Coronary artery (tissue), 2 donors: ENCODE data around the gene ARHGAP30.
"Not testable (repeated sequence)": the region's sequence is repeated elsewhere in the genome, so short reads cannot be mapped to it uniquely, and the experiment has no call there.

Experiments used
- DNase-seq: peaks from one replicate; pipeline ENCODE4 v3.0.0-alpha.2; 2017; ENCODE audit warnings: low spot score
- H3K27ac ChIP-seq, 2 donors: fragments of 200-600 bp; sonication (generic); one replicate each; pipeline ENCODE4 v1.5.1; 2016 to 2019
- H3K4me3 ChIP-seq: fragments of 200-600 bp; sonication (generic); 2 replicates; pipeline ENCODE4 v1.5.1; 2016; ENCODE audit warnings: mild to moderate bottlenecking, moderate library complexity
- TF ChIP-seq, protein P1 (sequence below): fragments of 200-600 bp; sonication (generic); IDR thresholded peaks from one replicate; pipeline ENCODE4 v1.5.1; 2019; ENCODE audit warnings: antibody characterized with exemption

Gene ARHGAP30

DNA sequence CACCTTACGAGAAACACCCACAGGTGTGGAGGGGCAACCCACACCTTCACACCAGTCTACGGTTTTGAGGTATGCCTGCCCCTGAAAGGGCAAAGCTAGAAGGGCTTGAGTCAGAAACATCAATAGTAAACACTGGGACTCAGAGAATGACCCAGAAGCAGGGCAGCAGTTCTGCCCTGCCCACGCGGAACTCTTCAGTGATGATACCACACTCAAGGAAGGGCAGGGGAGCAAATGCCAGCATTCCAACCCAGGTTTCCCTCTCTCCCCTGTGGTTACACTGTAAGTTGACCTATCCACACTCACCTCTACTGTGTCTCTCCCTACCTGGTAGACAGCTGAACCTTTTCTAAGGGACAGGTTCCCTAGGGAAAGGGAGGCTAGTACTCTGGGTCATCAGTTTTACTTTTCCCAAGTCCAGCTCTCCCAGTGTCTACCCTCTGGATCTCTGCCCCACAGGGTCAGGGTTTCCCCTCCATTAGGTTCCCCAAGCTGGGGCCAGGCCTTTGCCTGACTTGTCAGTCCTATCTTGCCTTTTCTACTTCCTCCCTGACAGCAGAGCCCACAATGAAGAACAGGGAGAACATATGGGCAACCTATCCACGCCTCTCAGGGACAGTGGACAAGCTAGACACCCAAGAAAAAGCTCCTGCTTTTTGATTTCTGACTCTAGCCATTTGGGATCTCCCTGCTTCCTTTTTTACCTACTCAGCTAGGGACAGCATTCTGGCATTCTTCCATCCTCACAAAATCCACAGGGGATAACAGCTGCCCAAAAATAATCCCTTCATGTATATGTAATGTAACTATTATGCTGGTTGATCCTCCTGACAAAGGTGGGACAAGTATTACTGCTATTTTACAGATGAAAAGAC lies 51.7 kb downstream of the ARHGAP30 start:
- H3K27ac ChIP-seq = peak overlapping the region in 1 of 2 donors; percentile 6
- no peak overlapping the region for H3K4me3 ChIP-seq
- no peak for DNase-seq
- TF ChIP-seq, protein P1, sequence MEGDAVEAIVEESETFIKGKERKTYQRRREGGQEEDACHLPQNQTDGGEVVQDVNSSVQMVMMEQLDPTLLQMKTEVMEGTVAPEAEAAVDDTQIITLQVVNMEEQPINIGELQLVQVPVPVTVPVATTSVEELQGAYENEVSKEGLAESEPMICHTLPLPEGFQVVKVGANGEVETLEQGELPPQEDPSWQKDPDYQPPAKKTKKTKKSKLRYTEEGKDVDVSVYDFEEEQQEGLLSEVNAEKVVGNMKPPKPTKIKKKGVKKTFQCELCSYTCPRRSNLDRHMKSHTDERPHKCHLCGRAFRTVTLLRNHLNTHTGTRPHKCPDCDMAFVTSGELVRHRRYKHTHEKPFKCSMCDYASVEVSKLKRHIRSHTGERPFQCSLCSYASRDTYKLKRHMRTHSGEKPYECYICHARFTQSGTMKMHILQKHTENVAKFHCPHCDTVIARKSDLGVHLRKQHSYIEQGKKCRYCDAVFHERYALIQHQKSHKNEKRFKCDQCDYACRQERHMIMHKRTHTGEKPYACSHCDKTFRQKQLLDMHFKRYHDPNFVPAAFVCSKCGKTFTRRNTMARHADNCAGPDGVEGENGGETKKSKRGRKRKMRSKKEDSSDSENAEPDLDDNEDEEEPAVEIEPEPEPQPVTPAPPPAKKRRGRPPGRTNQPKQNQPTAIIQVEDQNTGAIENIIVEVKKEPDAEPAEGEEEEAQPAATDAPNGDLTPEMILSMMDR = no peak

DNA sequence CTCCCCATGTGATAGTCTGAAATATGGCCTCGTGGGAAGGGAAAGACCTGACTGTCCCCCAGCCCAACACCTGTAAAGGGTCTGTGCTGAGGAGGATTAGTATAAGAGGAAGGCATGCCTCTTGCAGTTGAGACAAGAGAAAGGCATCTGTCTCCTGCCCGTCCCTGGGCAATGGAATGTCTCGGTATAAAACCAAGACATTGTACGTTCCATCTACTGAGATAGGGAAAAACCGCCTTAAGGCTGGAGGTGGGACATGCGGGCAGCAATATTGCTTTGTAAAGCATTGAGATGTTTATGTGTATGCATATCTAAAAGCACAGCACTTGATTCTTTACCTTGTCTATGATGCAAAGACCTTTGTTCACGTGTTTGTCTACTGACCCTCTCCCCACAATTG lies 52.5 kb downstream of the ARHGAP30 start:
- DNase-seq, H3K27ac ChIP-seq, H3K4me3 ChIP-seq: not testable (repeated sequence)

DNA sequence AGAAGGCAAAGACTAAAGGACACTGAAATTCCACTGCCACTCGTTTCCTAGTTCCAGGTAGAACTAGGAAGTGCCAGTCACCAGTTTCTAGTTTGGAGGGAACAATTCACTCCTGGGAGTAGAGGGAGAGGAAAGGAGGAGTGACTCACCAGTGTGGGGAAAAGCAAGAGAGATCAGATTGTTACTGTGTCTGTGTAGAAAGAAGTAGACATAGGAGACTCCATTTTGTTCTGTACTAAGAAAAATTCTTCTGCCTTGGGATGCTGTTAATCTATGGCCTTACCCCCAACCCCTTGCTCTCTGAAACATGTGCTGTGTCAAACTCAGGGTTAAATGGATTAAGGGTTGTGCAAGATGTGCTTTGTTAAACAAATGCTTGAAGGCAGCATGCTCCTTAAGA lies 53.0 kb downstream of the ARHGAP30 start:
- not testable (repeated sequence) for H3K27ac ChIP-seq, DNase-seq, H3K4me3 ChIP-seq

DNA sequence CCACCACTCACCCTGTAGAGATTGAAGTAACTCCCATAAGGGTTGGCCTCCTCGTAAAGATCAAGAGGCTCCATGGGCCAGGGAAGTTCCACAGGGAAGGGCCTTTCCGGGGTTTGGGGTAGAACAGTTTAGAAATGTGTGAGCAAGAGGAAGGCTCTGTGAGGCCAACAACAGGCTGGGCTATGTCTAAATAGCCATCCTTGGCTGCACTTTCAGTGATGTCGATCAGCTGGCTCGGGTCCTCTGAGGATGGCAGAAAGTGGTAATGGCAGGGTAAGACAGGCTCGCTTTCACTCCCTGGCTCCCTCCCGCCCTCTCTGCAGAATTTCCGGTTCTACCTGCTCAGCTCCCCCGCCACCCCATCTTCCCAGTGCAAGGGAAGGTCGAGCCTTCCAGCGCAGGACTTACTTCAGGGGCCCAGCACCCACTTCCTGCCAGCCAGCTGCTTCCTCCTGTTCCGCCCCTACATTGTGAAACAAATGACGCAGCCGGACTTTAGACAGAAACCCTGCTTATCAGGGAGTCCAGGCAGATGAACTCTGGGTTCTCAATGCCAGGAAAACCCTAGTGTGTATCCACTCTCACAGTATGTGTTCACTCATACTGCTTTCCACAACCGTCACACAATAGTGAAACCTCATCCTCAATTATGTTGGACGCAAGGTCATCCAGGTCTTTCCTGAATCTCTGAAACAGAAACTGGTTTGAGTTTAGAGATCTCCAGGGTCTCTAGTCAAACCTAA lies 56.0 kb downstream of the ARHGAP30 start:
- peak; percentile 84 for DNase-seq
- TF ChIP-seq, protein P1 = no peak
- Histone ChIP-seq H3K27ac (peak overlapping the region; percentile 46 to 85), H3K4me3 (peak overlapping the region; percentile 43)

DNA sequence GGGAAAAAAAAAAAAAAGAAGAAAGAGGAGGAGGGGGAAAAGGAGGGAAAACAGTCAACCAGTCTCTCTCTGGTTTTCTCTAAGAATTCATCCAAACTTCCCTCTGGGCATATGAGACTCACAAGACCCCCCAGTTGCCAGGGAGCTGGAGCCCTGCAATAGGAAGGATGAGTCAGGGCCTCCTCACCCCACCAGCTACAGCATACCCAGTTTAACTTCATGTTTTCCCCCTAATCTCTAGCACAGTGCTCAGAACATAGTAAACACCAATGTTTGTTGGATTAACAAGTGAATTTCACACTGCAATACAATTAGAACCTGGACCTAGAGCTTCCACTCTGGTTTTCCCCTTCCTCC lies 56.6 kb downstream of the ARHGAP30 start:
- Histone ChIP-seq H3K4me3 (peak overlapping the region; percentile 43), H3K27ac (peak overlapping the region; percentile 46 to 85)
- TF ChIP-seq, protein P1 = no peak
- DNase-seq = no peak

DNA sequence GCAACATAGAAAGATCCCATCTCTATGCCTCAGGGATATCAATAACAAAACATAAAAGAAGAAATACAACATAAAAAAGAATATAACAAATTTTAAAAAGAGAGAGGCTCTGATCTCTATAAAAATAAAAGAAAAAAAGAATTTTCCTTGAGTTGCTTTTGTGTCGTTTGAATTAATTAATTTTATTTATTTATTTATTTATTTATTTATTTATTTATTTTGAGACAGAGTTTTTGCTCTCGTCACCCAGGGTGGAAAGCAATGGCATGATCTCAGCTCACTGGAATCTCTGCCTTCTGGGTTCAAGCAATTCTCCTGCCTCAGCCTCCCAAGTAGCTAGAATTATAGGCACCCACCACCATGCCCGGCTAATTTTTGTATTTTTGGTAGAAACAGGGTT lies 57.3 kb downstream of the ARHGAP30 start:
- no peak for DNase-seq
- Histone ChIP-seq H3K4me3 (no peak overlapping the region), H3K27ac (peak overlapping the region; percentile 9 to 85)
- TF ChIP-seq, protein P1 = no peak

DNA sequence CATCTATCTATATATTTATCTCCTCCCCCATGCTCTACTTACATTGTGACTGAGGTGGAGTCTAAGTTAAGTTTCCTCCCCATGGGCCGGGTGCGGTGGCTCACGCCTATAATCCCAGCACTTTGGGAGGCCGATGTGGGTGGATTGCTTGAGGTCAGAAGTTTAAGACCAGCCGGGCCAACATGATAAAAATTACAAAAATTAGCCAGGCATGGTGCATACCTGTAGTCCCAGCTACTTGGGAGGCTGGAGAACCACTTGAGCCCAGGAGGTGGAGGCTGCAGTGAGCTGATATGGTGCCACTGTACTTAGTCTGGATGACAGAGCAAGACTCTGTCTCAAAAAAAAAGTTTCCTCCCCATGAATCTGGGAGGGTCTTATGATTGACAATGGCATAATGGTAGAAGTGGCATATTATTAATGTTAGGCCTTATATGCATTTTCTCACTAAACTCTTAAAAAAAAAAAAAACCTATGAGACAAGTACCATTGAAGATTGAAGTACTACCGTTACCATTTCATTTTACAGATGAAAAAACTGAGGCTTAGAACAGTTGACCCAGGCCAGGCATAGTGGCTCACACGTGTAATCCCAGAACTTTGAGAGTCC lies 60.0 kb downstream of the ARHGAP30 start:
- Histone ChIP-seq H3K4me3 (no peak overlapping the region), H3K27ac (no peak overlapping the region)
- no peak for DNase-seq
- TF ChIP-seq, protein P1 = no peak
